Body of pancreas (tissue), 4 donors: ENCODE measurements around the gene HPN.

ENCODE experiments used
- POLR2A ChIP-seq, 3 donors: fragments of 450-650 bp; IDR thresholded peaks; one replicate each; pipeline ENCODE4 v1.6.1; 2016; ENCODE audit warnings: antibody characterized with exemption in 3 of 3, mild to moderate bottlenecking in 2 of 3
- TF ChIP-seq, protein P1 (sequence below), 7 experiments: fragments of 450-650 bp in 4 of 7; fragments of 200-600 bp in 3 of 7; sonication (generic) in 3 of 7; IDR thresholded peaks; one replicate each; pipeline ENCODE4 v1.5.1; 2016 to 2019; ENCODE audit warnings: antibody characterized with exemption in 7 of 7

DNA sequence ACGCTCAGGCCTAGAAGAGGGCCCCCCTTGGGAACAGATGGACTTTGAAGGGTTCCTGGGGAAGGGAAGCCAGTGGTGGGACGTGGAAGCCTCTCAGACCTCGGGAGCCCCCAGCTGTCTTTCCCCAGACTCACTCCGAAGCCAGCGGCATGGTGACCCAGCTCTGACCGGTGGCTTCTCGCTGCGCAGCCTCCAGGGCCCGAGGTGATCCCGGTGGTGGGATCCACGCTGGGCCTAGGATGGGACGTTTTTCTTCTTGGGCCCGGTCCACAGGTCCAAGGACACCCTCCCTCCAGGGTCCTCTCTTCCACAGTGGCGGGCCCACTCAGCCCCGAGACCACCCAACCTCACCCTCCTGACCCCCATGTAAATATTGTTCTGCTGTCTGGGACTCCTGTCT lies 24.6 kb downstream of the HPN start:
- TF ChIP-seq, protein P1, sequence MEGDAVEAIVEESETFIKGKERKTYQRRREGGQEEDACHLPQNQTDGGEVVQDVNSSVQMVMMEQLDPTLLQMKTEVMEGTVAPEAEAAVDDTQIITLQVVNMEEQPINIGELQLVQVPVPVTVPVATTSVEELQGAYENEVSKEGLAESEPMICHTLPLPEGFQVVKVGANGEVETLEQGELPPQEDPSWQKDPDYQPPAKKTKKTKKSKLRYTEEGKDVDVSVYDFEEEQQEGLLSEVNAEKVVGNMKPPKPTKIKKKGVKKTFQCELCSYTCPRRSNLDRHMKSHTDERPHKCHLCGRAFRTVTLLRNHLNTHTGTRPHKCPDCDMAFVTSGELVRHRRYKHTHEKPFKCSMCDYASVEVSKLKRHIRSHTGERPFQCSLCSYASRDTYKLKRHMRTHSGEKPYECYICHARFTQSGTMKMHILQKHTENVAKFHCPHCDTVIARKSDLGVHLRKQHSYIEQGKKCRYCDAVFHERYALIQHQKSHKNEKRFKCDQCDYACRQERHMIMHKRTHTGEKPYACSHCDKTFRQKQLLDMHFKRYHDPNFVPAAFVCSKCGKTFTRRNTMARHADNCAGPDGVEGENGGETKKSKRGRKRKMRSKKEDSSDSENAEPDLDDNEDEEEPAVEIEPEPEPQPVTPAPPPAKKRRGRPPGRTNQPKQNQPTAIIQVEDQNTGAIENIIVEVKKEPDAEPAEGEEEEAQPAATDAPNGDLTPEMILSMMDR (IDR thresholded peaks at IDR 0.05): no peak
- no peak for TF ChIP-seq POLR2A (IDR thresholded peaks at IDR 0.05)
